ENCODE results near the gene GSTA5.

DNA sequence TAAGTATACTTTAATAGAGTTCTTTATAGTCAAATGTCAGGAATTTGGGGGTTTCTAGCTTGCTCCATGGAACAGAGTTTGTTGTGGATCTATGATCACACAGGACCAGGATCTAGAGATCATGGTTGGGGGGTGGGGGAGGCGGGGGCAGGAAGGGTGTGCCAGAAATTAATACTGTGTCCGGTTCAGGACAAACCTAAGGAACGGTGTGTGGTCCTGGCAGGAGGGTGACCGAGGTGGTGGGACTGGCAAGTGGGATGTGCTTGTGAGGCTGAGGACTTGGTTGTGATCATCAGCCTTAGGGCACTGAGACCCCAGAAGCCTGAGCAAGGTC is 41.0 kb upstream of the GSTA5 start:
- TF ChIP-seq CTCF (IDR thresholded peaks at IDR 0.05) (no peak), POLR2A (IDR thresholded peaks at IDR 0.05) (no peak)

Measured in vagina (tissue), 2 donors.